CD14-positive monocyte (primary cell): ENCODE results near the gene CEP112. TPM values are rescaled to one million over a fixed set of nuclear protein-coding genes. Genes with fewer than 3 reads are reported as not detected.

Experiments
- DNase-seq, 3 donors: peaks; one replicate each; pipeline ENCODE4 v3.0.0-alpha.2; 2011 to 2022
- H2AFZ ChIP-seq: 2 replicates; pipeline ENCODE4 v1.6.0; 2012; ENCODE audit warnings: mild to moderate bottlenecking, low read depth, low read length, inconsistent platforms; ENCODE audit not compliant: insufficient read depth, poor library complexity, severe bottlenecking
- H3K27ac ChIP-seq, 2 donors: 1 replicate in 1 of 2; 2 replicates in 1 of 2; pipeline ENCODE4 v1.5.1; 2012 to 2013; ENCODE audit warnings: low read length in 2 of 2, control low read depth in 1 of 2, inconsistent platforms in 1 of 2, low read depth in 1 of 2, mild to moderate bottlenecking in 1 of 2
- H3K27me3 ChIP-seq, 2 donors: one replicate each; pipeline versions ENCODE4 v1.6.0 to v1.6.1; 2011 to 2013; ENCODE audit warnings: low read length in 2 of 2; ENCODE audit not compliant: control insufficient read depth in 2 of 2, insufficient read depth in 2 of 2
- H3K36me3 ChIP-seq, 2 donors: replicated peaks in 1 of 2; 1 replicate in 1 of 2; 2 replicates in 1 of 2; pipeline versions ENCODE4 v1.5.1 to v1.6.1; 2012 to 2013; ENCODE audit warnings: low read length in 2 of 2, control low read depth in 1 of 2, inconsistent platforms in 1 of 2, mild to moderate bottlenecking in 1 of 2; ENCODE audit not compliant: insufficient read depth in 2 of 2, control insufficient read depth in 1 of 2
- H3K4me1 ChIP-seq, 2 donors: 1 replicate in 1 of 2; 2 replicates in 1 of 2; pipeline versions ENCODE4 v1.5.1 to v1.6.1; 2012 to 2013; ENCODE audit warnings: low read length in 2 of 2, control low read depth in 1 of 2, inconsistent platforms in 1 of 2, mild to moderate bottlenecking in 1 of 2, moderate library complexity in 1 of 2; ENCODE audit not compliant: insufficient read depth in 2 of 2, control insufficient read depth in 1 of 2
- H3K4me2 ChIP-seq: replicated peaks from 2 replicates; pipeline ENCODE3; 2012; ENCODE audit warnings: low read length, moderate library complexity, mild to moderate bottlenecking; ENCODE audit not compliant: poor library complexity, severe bottlenecking; ENCODE audit errors: extremely low read depth
- H3K4me3 ChIP-seq, 3 experiments: fragments of 200-600 bp in 1 of 3; sonication (generic) in 1 of 3; replicated peaks in 1 of 3; 1 replicate in 2 of 3; 2 replicates in 1 of 3; pipeline ENCODE4 v1.5.1; 2011 to 2013; ENCODE audit warnings: low read length in 3 of 3, mild to moderate bottlenecking in 3 of 3, control low read depth in 2 of 3, low read depth in 2 of 3, inconsistent platforms in 1 of 3, moderate library complexity in 1 of 3
- H3K79me2 ChIP-seq: 2 replicates; pipeline ENCODE4 v1.6.0; 2012; ENCODE audit warnings: mild to moderate bottlenecking, control low read depth, inconsistent platforms, low read length, moderate library complexity; ENCODE audit not compliant: insufficient read depth
- H3K9ac ChIP-seq: 2 replicates; pipeline ENCODE4 v1.6.0; 2017; ENCODE audit warnings: low read length, mild to moderate bottlenecking; ENCODE audit not compliant: insufficient read depth, poor library complexity, severe bottlenecking
- H3K9me3 ChIP-seq, 2 donors: replicated peaks in 1 of 2; 1 replicate in 1 of 2; 2 replicates in 1 of 2; pipeline versions ENCODE4 v1.5.1 to v1.6.1; 2012 to 2013; ENCODE audit warnings: low read length in 2 of 2, control low read depth in 1 of 2; ENCODE audit not compliant: control insufficient read depth in 1 of 2, insufficient read depth in 1 of 2
- H4K20me1 ChIP-seq: 2 replicates; pipeline ENCODE4 v1.6.0; 2012; ENCODE audit warnings: mild to moderate bottlenecking, low read length, control low read depth, moderate library complexity; ENCODE audit not compliant: insufficient read depth
- H3K27ac Mint-ChIP-seq, 7 donors: one replicate each; pipeline ENCODE4 v1.8.0; 2020; ENCODE audit warnings: mild to moderate bottlenecking in 7 of 7, mixed read lengths in 7 of 7, moderate library complexity in 6 of 7, inconsistent platforms in 2 of 7
- H3K27me3 Mint-ChIP-seq, 3 donors: one replicate each; pipeline ENCODE4 v1.8.0; 2021 to 2022; ENCODE audit warnings: low read depth in 3 of 3, mild to moderate bottlenecking in 3 of 3, mixed read lengths in 3 of 3, moderate library complexity in 3 of 3, inconsistent platforms in 1 of 3
- H3K36me3 Mint-ChIP-seq, 2 donors: one replicate each; pipeline ENCODE4 v1.8.0; 2020; ENCODE audit warnings: mixed read lengths in 2 of 2, inconsistent platforms in 1 of 2, mild to moderate bottlenecking in 1 of 2
- H3K4me1 Mint-ChIP-seq: one replicate; pipeline ENCODE4 v1.8.0; 2020; ENCODE audit warnings: mild to moderate bottlenecking, mixed read lengths
- H3K4me3 Mint-ChIP-seq, 2 donors: one replicate each; pipeline ENCODE4 v1.8.0; 2020; ENCODE audit warnings: mild to moderate bottlenecking in 2 of 2, mixed read lengths in 2 of 2, moderate library complexity in 1 of 2
- H3K9me3 Mint-ChIP-seq, 7 donors: one replicate each; pipeline ENCODE4 v1.8.0; 2020 to 2022; ENCODE audit warnings: mixed read lengths in 7 of 7, mild to moderate bottlenecking in 6 of 7, moderate library complexity in 6 of 7, inconsistent platforms in 2 of 7
- CTCF ChIP-seq: fragments of 200-600 bp; IDR thresholded peaks from one replicate; pipeline ENCODE4 v1.8.0; 2022; ENCODE audit warnings: antibody characterized with exemption, mild to moderate bottlenecking
- WGBS: methylation state at CpG from one replicate; pipeline ENCODE4 v1.1.5; 2013; ENCODE audit warnings: missing lambda C conversion rate; ENCODE audit not compliant: insufficient coverage; 5-methylcytosine and 5-hydroxymethylcytosine counted together
- intact Hi-C, 2 donors: fragments of 100-400 bp; cut with micrococcal nuclease; formaldehyde crosslinking; loops; one replicate each; pipeline versions ENCODE4 v1.15.0 to v1.15.1; 2023
- polyA plus RNA-seq, 3 donors: library from polyadenylated mRNA; depleted of rRNA in 1 of 3; unstranded in 2 of 3; stranded (reverse) in 1 of 3; fragments of 300-500 nt in 2 of 3; fragments of >200 nt in 1 of 3; fragmentation: Illumina TruSeq in 2 of 3; gene quantifications; 1 replicate in 2 of 3; 2 replicates in 1 of 3; pipeline ENCODE4 v1.2.3, GENCODE V29; 2012 to 2021

The CEP112 gene
- polyA plus RNA-seq, 3 donors: 0.10 TPM; not detected in 2

- H3K4me1 Mint-ChIP-seq: no peaks in the 10 kb centered on the region
- WGBS: 100% methylated on average over 2 of the region's 4 CpGs
- Histone ChIP-seq H3K36me3 (no peaks in the 10 kb centered on the region), H3K27me3 (no peaks in the 10 kb centered on the region), H3K79me2 (no peaks in the 10 kb centered on the region), H3K9ac (no peak overlapping the region), H3K4me1 (no peaks in the 10 kb centered on the region), H3K27ac (no peak overlapping the region), H3K4me3 (no peak overlapping the region), H2AFZ (no peak overlapping the region), H3K9me3 (no peaks in the 10 kb centered on the region), H4K20me1 (no peaks in the 10 kb centered on the region), H3K4me2 (no peak overlapping the region)
- no peak for TF ChIP-seq CTCF
- no peaks in the 10 kb centered on the region for H3K36me3 Mint-ChIP-seq
- peaks cover 0 to 9% (median 4%) of the 10 kb centered on the region in 7 donors for H3K9me3 Mint-ChIP-seq
- peaks cover 0 to 1% (median 0%) of the 10 kb centered on the region in 3 donors for H3K27me3 Mint-ChIP-seq
- no peak overlapping the region for H3K4me3 Mint-ChIP-seq
- DNase-seq: no peak
- H3K27ac Mint-ChIP-seq: no peak overlapping the region
- intact Hi-C loops: no loop called here
Measured at GRCh38 chr17:65855675-65856074, 336.3 kb downstream of the CEP112 start.

- Histone ChIP-seq H3K4me3 (no peak overlapping the region), H3K4me1 (no peaks in the 10 kb centered on the region), H3K27ac (no peak overlapping the region), H3K4me2 (no peak overlapping the region), H4K20me1 (no peaks in the 10 kb centered on the region), H3K9me3 (no peaks in the 10 kb centered on the region), H2AFZ (no peak overlapping the region), H3K27me3 (no peaks in the 10 kb centered on the region), H3K9ac (no peak overlapping the region), H3K79me2 (no peaks in the 10 kb centered on the region), H3K36me3 (no peaks in the 10 kb centered on the region)
- Mint-ChIP-seq H3K27me3 (peaks cover 0 to 3% (median 1%) of the 10 kb centered on the region in 3 donors), H3K36me3 (no peaks in the 10 kb centered on the region), H3K27ac (no peak overlapping the region), H3K4me3 (no peak overlapping the region), H3K9me3 (peaks cover 0 to 9% (median 4%) of the 10 kb centered on the region in 7 donors), H3K4me1 (no peaks in the 10 kb centered on the region)
- no peak for TF ChIP-seq CTCF
- intact Hi-C loops: no loop called here
- DNase-seq: no peak
- WGBS: no CpG with 5 or more reads among the region's 2 CpGs
Measured at GRCh38 chr17:65855245-65855644, 336.7 kb downstream of the CEP112 start.
